ENCODE results near the gene EDAR.

DNA sequence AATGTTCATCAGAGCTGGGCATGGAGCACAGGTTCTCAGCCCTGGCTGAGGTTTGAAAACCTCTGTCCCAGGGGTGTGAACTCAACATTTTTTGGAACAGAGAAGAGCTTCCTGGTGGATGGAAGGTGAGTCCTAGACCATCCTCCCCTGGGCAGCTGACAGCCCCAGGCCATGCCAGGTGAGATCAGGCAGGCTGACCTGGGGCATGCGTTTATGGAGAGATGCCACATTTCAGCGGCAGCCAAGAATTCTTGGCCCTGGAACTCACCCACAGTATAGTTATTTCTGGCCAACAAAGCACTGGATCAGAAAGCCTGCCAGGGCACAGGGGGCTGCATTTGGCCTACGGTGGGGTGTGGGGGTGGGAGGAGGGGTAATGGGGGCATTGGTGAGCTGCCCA, 83.8 kb downstream of the EDAR start:
- TF ChIP-seq EZH2 (IDR thresholded peaks at IDR 0.05; ENCODE audit: low read length) (no peak), CTCF (optimal IDR thresholded peaks at IDR 0.05 in 1 of 3, IDR thresholded peaks at IDR 0.05 in 1 of 3, conservative IDR thresholded peaks at IDR 0.05 in 1 of 3; ENCODE audit: extremely low read depth in 1 of 3, insufficient read depth in 2 of 3, low read length in 3 of 3) (no peak)
